H1 (cell line): Measurements from ENCODE around the gene NSF. TPM values are rescaled to one million over a fixed set of nuclear protein-coding genes. Genes with fewer than 3 reads are reported as not detected.

ENCODE experiments used
- BACH1 ChIP-seq: IDR thresholded peaks from 2 replicates; pipeline ENCODE4 v1.6.1; 2012; ENCODE audit warnings: low read length, improper control_type of control experiment
- EP300 ChIP-seq, 2 experiments: IDR thresholded peaks; 1 replicate in 1 of 2; 2 replicates in 1 of 2; pipeline ENCODE4 v1.6.1; 2011 to 2012; ENCODE audit warnings: low read depth in 2 of 2, low read length in 2 of 2, mild to moderate bottlenecking in 2 of 2, borderline replicate concordance in 1 of 2, inconsistent platforms in 1 of 2, moderate library complexity in 1 of 2
- NANOG ChIP-seq: IDR thresholded peaks from 2 replicates; pipeline ENCODE4 v1.6.1; 2011; ENCODE audit warnings: low read length, low read depth, mild to moderate bottlenecking, inconsistent platforms; ENCODE audit not compliant: insufficient read depth, poor library complexity, severe bottlenecking
- RFX5 ChIP-seq: IDR thresholded peaks from 2 replicates; pipeline ENCODE4 v1.6.1; 2011; ENCODE audit warnings: low read depth, low read length, improper control_type of control experiment, borderline replicate concordance
- polyA plus RNA-seq, 7 experiments: library from polyadenylated mRNA; depleted of rRNA in 3 of 7; stranded (reverse) in 5 of 7; unstranded in 2 of 7; fragments of >200 nt in 5 of 7; fragments of 200-250 nt in 2 of 7; gene quantifications; 1 replicate in 5 of 7; 2 replicates in 1 of 7; 4 replicates in 1 of 7; pipeline versions ENCODE4 v1.2.1 to v1.2.3, GENCODE V29; 2011 to 2013; ENCODE audit warnings: missing spikeins in 2 of 7, mixed read lengths in 2 of 7
- total RNA-seq: library from RNA; stranded (reverse); fragmentation: NEBNext Ultra II Directional; extraction: Animal tissue kit (Norgen Biotek cat#: 25700); gene quantifications from 2 replicates; pipeline ENCODE4 v1.2.1, GENCODE V29; 2021

The NSF gene
- total and polyA plus RNA-seq, 2 of the 8 experiments (the other 6 are each of a cell fraction or from before 2014, with no cell fraction given), result 13.0 to 27.7 TPM

- no peak for TF ChIP-seq RFX5
- no peak for TF ChIP-seq NANOG
- no peak for TF ChIP-seq EP300 (IDR thresholded peaks at IDR 0.05; ENCODE audit: borderline replicate concordance in 1 of 2, low read depth in 2 of 2, low read length in 2 of 2)
- TF ChIP-seq BACH1, result no peak
These were observed 129.4 kb downstream of the NSF start (continued) for GRCh38 chr17:46719891-46720290.
